Activated CD8-positive, alpha-beta memory T cell treated with anti-CD3 and anti-CD28 coated beads, Interleukin-2, amount 50 U/mL, for 24 hours (primary cell): Measurements from ENCODE around the gene PHEX.

Experiments used
- DNase-seq: peaks from one replicate; pipeline ENCODE4 v3.0.0-alpha.2; 2020; ENCODE audit errors: extremely low read depth

The PHEX gene

DNA sequence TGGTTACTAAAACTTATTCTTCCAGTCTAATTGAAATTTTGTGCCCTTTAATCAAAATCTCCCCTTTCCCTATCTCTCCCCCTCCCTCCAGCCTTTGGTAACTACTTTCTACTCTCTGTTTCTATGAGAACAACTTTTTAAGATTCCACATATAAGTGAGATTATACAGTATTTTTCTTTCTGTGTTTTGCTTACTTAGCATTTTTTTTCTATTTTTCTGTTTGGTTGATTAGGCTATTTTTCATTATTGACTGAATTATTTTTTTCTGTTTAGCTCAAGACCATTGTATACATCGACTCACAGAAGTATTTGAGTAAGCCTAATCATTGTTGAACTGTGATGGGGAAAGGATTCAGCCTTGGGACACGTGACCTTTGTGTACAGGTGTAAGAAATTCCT, 116.4 kb downstream of the PHEX start:
- no peak for DNase-seq

GRCh38 chrX:22150371-22150770, 118.2 kb downstream of the PHEX start:
- no peak for DNase-seq

GRCh38 chrX:22155126-22155525, 123.0 kb downstream of the PHEX start:
- no peak for DNase-seq

DNA sequence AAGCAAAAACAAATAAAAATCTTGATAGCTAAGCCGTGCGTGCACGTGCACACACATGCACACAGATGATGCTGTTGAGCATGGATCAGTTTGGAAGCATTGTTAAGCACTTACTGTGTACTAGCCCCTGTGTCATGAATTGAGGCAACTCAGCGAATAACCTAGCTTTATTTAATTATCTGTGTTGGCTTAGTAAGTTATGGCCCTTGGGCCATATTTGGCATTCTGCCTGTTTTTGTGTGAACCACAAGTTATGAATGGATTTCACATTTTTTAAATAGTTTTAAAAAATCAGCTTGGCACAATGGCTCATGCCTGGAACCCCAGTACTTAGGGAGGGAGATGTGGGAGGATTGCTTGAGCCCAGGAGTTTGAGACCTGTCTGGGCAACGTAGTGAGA, 126.9 kb downstream of the PHEX start:
- no peak for DNase-seq

DNA sequence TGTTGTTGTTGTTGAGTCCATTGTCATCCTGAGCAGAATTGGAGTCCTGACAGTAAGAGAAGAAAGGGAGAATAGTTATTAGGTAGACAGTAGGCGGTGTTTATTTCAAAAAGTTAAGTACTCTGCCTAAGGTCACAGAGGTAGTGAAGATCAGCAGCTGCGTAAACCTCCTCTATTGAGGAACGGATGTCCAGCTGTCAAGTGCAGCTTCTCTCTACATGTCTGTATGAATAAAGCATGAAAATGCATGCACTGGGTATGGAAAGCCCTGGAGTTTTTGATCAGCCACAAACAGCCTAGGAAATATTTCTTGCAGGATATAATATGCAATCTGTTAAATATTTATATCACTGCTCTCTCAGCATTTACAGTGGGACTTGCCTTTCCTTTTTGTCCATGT, 131.2 kb downstream of the PHEX start:
- DNase-seq = no peak

- no peak for DNase-seq
These were observed 132.8 kb downstream of the PHEX start for GRCh38 chrX:22164770-22165388.

DNA sequence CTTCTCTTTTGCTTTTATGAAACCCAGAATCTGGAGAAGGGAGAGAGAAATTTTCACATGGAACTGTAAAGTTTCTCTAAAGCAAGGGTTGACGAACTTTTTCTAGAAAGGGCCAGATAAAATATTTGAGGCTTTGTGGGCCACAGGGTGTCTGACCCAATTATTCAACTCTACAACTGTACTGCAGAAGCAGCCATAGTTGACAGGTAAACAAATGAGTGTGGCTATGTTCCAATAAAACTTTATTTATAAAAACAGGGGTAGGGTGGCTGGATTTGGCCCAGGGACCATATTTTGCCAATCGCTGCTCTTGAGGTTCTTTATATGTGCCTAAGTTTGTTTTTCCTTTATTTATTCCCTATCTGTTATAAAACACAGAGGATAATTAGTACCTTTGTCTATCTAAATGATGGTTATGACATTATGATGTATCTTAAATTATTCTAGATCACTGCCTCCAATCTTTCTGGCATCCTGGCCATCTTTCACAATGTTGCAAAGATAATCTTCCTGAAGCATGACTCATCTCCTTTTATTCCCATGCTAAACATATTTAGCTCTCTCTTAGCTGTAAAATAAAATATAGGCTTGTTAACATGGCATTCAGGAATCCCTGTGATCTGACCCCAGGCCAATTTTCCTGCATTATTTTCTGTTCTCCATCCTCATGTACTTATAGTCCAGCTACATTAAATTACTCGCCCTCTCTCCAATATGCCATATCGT, 133.8 kb downstream of the PHEX start:
- DNase-seq = no peak

DNA sequence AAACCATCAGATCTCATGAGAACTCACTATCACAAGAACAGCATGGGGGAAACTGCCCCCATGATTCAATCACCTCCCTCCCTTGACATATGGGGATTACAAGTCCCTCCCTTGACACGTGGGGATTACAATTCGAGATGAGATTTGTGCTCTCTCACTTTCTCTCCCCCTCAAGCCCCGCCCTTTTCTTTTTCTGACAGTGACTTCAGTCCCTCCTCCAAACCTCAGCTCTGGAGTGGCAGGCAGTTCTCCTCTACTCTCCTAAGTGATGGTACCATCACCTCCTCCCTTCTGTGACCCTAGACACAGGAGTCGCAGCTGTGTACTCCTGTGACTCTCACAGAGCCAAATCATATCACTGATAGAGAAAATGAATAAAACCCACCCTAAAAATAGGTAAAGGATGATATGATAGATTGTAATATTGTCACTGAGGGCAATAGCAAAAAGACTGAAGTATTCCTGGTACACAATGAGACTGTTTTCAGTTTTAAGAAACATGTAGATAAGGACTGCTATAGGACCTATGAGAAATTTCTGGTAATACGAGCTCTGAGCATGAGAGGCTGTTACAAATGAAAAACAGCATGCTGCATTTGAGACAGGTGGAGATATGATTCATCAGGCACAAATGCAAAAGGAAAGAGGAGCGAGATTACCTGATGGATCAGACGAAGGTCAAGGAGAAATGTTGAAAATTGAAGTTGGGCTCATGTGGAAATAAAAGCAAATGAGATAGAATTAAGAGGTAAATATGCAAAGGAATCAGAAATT, 139.3 kb downstream of the PHEX start:
- no peak for DNase-seq

- DNase-seq = no peak
These were observed 141.8 kb downstream of the PHEX start for GRCh38 chrX:22173966-22174365.

DNA sequence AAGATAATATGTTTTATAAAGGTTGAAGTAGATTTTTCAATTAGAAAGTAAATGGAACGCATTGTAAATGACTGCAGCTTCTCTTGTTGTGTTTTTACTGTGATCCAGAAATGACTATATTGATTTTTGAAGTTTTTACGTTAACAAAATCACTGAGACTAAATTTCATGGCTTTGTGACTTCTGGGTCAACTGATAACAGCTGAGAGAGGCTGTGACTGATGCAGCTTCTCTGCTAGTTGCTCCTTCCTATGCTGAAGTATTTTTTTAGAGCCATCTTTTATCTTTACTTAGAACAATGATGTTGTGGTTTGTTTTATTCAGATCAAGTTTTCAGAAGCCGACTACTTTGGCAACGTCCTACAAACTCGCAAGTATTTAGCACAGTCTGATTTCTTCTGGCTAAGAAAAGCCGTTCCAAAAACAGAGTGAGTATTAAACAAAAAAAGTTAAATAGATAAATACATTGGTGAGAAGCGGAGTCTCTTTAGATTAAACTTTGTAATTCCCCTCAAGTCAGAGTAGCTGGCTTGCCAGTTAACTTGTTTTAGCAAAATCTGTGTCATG, 145.9 kb downstream of the PHEX start:
- DNase-seq = no peak

DNA sequence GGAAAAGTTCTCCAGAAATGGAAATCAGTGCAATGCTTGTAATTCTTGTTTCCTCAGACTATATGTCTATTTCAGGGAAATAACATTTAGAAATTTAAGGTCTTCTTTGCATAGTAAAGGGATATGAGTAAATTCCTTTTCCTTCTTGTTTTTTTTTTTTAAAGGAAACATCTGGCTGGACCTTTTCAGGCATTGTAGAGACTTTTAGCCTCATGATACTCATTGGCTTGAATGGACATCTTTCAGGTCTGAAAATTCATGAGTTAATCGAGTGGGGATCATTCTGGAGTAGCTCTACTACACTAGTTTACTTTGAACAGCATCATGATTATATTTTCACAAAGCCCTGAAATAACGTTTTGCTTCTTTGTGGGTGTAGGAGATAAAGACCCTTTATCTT, 152.0 kb downstream of the PHEX start:
- no peak for DNase-seq

- DNase-seq = no peak
These were observed 154.0 kb downstream of the PHEX start for GRCh38 chrX:22186165-22186564.

DNA sequence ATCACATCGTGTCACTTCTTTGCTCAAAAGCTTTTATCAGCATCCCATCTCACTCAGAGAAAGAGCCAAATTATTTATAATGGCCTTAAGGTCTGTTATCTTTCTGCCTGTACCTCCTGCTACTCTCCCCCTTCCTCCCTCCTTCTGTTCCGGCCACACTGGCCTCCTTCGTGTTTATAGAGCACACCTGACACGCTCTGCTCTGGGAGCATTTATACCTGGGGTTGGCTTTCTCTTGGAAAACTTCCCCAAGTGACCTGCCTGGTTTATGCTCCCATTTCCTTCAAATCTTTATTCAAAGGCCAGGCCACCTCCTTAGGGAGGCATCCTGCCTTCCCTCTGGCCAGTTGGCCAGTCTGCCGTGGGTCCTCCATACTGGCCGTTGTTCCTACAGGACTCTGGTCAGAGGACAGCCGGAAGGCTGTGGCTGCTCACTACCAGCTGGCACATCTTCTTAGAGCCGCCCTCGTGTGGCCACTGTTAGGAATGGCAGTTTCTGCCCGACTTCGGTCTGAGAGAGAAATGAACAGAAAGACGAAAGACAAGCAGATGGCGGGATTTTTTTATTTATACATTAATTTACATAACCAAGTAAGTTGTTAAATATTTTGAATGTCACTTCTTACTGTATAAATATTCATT, 160.4 kb downstream of the PHEX start:
- no peak for DNase-seq

DNA sequence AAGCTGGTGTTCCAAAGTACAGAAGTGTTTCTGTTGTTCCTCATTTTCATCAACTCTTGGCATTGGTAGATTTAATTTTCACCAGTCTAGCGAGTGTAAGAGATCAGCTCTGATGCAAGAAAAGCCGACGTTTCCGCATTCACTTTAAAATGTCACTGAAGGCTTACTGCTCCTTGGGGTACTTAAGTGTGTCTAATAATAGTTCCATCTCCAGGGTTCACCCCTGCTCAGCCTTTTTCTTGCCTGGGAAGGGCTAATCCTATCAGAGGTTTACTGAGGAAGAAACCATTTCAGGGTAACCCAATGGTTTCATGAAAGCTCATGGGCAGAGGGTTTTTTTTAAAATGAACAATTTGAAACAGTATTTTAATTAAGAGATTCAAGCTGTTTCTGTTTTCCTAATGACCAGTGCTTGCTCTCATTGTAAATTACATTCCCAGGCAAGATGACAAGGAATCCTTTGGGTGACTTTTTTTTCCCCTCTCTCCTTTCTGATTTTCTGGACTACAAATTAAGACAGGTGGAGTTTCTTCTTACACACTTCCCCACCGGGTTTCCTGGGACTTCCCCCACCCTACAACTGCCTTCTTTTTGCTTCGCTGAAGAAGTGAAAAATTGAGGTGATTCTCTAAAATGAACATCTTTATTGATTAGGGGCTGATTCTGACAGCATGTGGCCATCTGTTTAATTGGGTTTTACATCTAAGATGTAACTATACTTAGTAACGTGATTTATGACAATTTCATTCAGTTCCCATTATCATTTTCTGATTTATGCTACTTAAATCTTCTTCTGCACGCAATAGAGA, 161.9 kb downstream of the PHEX start:
- no peak for DNase-seq

DNA sequence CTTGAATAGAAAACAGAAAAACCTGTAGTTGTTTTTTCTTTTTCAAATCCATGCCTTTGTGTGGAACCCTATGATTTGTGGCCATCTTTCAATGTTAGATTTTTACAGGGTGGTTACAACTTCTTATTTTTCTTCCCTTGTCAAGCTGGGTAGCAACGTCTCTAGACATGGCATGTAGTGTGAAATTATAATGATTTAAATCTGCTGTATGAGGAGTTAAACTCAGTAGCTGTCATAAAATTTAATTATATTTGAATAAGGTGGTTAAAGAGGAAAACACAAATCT, 162.5 kb downstream of the PHEX start:
- DNase-seq = no peak

- no peak for DNase-seq
These were observed 164.0 kb downstream of the PHEX start for GRCh38 chrX:22196149-22196548.

DNA sequence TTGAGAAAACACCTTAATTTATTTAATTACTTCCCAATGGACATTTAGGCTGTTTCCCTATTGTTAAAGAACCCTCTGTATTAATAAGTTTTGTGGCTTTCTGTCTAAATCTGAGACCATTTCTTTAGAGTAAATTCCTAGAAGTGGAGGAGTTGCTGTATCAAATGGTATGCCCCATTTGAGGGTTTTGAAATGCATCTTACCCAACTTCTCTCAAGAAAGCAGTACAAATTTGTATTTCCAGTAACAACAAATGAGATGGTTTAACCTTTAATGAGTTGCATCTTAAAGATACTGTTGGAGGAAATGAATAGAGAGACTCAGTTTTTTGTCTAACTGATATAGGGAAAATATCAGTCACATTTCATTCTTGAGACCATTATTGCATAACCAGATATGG, 170.1 kb downstream of the PHEX start:
- no peak for DNase-seq

GRCh38 chrX:22203186-22203585, 171.1 kb downstream of the PHEX start:
- DNase-seq = no peak

DNA sequence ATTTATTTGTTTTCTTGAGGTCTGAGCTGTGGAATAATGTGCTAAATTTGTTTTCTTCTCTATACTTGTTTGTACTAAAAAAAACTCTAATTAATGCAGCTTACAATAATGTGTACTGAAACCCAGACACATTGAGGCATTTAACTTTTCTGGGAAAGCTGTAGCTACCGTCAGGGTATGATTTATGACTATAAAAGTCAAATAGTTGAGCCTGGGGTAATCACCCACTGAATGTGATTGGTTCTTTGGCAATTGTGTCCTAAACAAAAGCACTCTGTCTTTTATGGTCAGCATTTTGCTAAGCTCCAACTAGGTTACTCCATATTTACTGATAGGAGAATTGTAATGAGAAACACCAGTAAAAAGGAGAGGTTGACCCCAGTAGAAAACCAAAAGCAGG, 174.7 kb downstream of the PHEX start:
- DNase-seq = no peak

- DNase-seq = no peak
These were observed 188.8 kb downstream of the PHEX start for GRCh38 chrX:22220941-22221340.

DNA sequence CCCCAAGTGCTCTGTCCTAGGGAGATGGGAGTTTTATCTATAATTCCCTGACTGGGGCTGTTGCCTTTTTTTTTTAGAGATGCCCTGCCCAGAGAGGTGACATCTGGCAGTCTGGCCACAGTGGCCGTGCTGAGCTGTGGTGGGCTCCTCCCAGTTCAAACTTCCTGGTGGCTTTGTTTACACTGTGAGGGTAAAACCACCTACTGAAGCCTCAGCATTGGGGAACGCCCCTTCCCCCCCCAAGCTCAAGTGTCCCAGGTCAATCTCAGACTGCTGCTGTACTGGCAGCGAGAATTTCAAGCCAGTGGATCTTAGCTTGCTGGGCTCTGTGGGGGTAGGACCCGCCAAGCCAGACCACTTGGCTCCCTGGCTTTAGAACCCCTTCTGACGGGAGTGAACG, 202.3 kb downstream of the PHEX start:
- no peak for DNase-seq

- DNase-seq = no peak
These were observed 205.4 kb downstream of the PHEX start for GRCh38 chrX:22237479-22237878.
